ENCODE data around the gene PRKAG3. TPM values are rescaled to one million over a fixed set of nuclear protein-coding genes. Genes with fewer than 3 reads are reported as not detected.

Gene PRKAG3
- total and polyA plus RNA-seq, 8 donors = 0.08 TPM; not detected in 7

- H3K4me3 ChIP-seq = peak overlapping the region in 1 of 2 donors; percentile 57
- ATAC-seq (no peak), DNase-seq (no peak)
- H3K36me3 ChIP-seq = no peaks in the 10 kb centered on the region
- peaks cover 0 to 20% of the 10 kb centered on the region in 2 donors for H3K4me1 ChIP-seq
- no peak for TF ChIP-seq CTCF (IDR thresholded peaks at IDR 0.05)
- H3K9me3 ChIP-seq = no peaks in the 10 kb centered on the region
- H3K27me3 ChIP-seq = peaks cover 0 to 38% of the 10 kb centered on the region in 2 donors
- intact Hi-C loops (cut with DNase I) = no loop called here
- no peak overlapping the region for H3K27ac ChIP-seq
Measured at GRCh38 chr2:218783688-218784087, 47.9 kb downstream of the PRKAG3 start.

- intact Hi-C loops (cut with DNase I) = no loop called here
- ATAC-seq = peak; percentile 35
Measured at GRCh38 chr2:218782528-218782844, 49.1 kb downstream of the PRKAG3 start.

GRCh38 chr2:218781691-218782527, 49.7 kb downstream of the PRKAG3 start, which contains the start of gene CYP27A1:
CYP27A1 (plus strand) TSS chr2:218782147; CDS start chr2:218782183, 36 bp downstream.
- intact Hi-C loops (cut with DNase I) = no loop called here

More at GRCh38 chr2:218782528-218782844, 49.1 kb downstream of the PRKAG3 start:
- no peak for DNase-seq
- H3K27me3 ChIP-seq = peaks cover 0 to 38% of the 10 kb centered on the region in 2 donors
- peaks cover 0 to 20% of the 10 kb centered on the region in 2 donors for H3K4me1 ChIP-seq
- H3K9me3 ChIP-seq = peaks cover 0 to 4% of the 10 kb centered on the region in 2 donors
- no peaks in the 10 kb centered on the region for H3K36me3 ChIP-seq
- TF ChIP-seq CTCF (IDR thresholded peaks at IDR 0.05) = no peak
- peak overlapping the region; percentile 74 to 75 for H3K27ac ChIP-seq
- H3K4me3 ChIP-seq = peak overlapping the region; percentile 57 to 62

GRCh38 chr2:218780851-218781690, 50.5 kb downstream of the PRKAG3 start:
- peaks cover 0 to 38% of the 10 kb centered on the region in 2 donors for H3K27me3 ChIP-seq
- no peak for DNase-seq
- H3K36me3 ChIP-seq = no peaks in the 10 kb centered on the region
- H3K9me3 ChIP-seq = peaks cover 0 to 15% of the 10 kb centered on the region in 2 donors
- TF ChIP-seq CTCF (IDR thresholded peaks at IDR 0.05) = no peak
- intact Hi-C loops (cut with DNase I) = no loop called here
- H3K4me1 ChIP-seq = peaks cover 0 to 20% of the 10 kb centered on the region in 2 donors
- ATAC-seq = peak; percentile 19
- peak overlapping the region; percentile 57 to 62 for H3K4me3 ChIP-seq
- H3K27ac ChIP-seq = peak overlapping the region; percentile 74 to 75

More at GRCh38 chr2:218781691-218782527, 49.7 kb downstream of the PRKAG3 start, which contains the start of gene CYP27A1:
- peaks cover 0 to 38% of the 10 kb centered on the region in 2 donors for H3K27me3 ChIP-seq
- ATAC-seq = peak; percentile 93
- TF ChIP-seq CTCF (IDR thresholded peaks at IDR 0.05) = no peak
- no peaks in the 10 kb centered on the region for H3K36me3 ChIP-seq
- peak within 1 kb of the TSS; percentile 74 to 75 for H3K27ac ChIP-seq
- peaks cover 0 to 9% of the 10 kb centered on the region in 2 donors for H3K9me3 ChIP-seq
- H3K4me3 ChIP-seq = peak within 1 kb of the TSS; percentile 57 to 62
- peak; percentile 37 to 89 (median 61) for DNase-seq
- H3K4me1 ChIP-seq = peaks cover 0 to 20% of the 10 kb centered on the region in 2 donors

Data from left lung (tissue), 10 donors.